Measurements from ENCODE around the gene TAGLN3. TPM values are rescaled to one million over a fixed set of nuclear protein-coding genes. Genes with fewer than 3 reads are reported as not detected.
A peak's percentile ranks its signal among the peaks of the same experiment; 100 is the strongest.

The TAGLN3 gene
- total RNA-seq, 1 donor from 2014 or later: 3.7 TPM

DNA sequence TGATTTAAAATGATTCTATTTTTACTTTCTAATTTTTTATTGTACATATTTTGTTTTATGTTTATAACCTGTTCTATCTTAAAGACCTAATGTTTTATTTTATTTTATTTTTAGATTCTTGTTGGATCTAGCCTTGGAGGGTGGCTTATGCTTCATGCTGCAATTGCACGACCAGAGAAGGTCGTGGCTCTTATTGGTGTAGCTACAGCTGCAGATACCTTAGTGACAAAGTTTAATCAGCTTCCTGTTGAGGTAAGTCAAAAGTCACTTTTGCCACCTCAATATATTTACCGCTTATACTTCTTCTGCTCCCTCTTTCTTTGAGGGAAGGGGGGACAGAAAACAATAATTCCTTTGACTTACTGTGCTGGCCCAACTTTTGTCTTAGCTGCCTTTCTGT lies 11.9 kb upstream of the TAGLN3 start:
- TF ChIP-seq, protein P1, sequence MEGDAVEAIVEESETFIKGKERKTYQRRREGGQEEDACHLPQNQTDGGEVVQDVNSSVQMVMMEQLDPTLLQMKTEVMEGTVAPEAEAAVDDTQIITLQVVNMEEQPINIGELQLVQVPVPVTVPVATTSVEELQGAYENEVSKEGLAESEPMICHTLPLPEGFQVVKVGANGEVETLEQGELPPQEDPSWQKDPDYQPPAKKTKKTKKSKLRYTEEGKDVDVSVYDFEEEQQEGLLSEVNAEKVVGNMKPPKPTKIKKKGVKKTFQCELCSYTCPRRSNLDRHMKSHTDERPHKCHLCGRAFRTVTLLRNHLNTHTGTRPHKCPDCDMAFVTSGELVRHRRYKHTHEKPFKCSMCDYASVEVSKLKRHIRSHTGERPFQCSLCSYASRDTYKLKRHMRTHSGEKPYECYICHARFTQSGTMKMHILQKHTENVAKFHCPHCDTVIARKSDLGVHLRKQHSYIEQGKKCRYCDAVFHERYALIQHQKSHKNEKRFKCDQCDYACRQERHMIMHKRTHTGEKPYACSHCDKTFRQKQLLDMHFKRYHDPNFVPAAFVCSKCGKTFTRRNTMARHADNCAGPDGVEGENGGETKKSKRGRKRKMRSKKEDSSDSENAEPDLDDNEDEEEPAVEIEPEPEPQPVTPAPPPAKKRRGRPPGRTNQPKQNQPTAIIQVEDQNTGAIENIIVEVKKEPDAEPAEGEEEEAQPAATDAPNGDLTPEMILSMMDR (IDR thresholded peaks at IDR 0.05; ENCODE audit: insufficient read depth, low read length, poor library complexity, severe bottlenecking): no peak
- H3K27me3 ChIP-seq (ENCODE audit: control insufficient read depth, insufficient read depth, low read length): no peaks in the 10 kb centered on the region
- no peak for DNase-seq (ENCODE audit: low read depth)
- peaks cover 3% of the 10 kb centered on the region for H3K36me3 ChIP-seq (ENCODE audit: control insufficient read depth, insufficient read depth, low read length)
- H3K4me3 ChIP-seq (ENCODE audit: low read depth, low read length): no peak overlapping the region

DNA sequence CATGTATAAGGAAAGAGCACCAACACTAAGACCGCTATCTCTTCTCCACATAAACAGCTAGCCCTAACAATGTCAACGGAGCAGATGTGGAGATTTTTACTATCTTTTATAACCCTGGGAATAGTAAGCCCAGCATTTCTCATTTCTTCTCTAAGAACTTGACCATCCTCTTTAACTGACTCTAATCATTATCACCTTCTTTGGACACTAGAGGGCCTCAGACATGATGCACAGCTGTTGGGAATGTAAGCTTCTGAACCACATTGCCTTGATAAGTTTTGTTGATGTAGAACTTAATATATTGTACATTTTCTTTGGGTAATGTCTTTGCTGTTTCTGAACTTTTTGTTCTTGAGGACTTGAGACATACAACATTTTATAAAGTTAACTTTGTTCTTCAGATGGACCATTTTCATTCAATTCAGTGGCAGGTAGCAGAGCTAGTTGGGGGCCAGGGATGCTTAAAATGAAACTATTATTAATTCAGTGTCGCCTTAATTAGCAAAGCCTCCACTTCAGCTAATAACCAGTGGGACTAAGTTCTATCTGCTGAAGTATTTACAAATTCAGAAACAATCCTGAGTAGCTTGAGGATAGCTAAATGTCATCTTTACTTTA lies 9.6 kb upstream of the TAGLN3 start:
- Histone ChIP-seq H3K27me3 (ENCODE audit: control insufficient read depth, insufficient read depth, low read length) (no peaks in the 10 kb centered on the region), H3K36me3 (ENCODE audit: control insufficient read depth, insufficient read depth, low read length) (peaks cover 3% of the 10 kb centered on the region), H3K4me3 (ENCODE audit: low read depth, low read length) (no peak overlapping the region)
- no peak for DNase-seq (ENCODE audit: low read depth)
- TF ChIP-seq, protein P1 (IDR thresholded peaks at IDR 0.05; ENCODE audit: insufficient read depth, low read length, poor library complexity, severe bottlenecking): peak; percentile 74

DNA sequence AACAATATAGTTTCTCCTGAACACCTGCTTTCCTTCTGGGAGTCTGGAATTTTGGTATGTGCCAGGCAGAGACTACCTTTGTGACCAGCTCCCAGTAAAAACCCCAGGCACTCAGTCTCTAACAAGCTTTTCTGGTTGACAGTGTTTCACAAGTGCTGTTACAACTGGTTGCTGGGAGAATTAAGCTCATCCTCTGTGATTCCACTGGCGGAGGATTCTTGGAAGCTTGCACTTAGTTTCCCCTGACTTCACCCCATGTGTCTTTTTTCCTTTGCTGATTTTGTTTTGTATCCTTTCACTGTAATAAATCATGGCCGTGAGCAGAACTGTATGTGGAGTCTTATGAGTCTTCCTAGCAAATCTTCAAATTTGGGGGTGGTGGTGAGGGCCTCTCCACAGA lies 5.7 kb upstream of the TAGLN3 start:
- H3K36me3 ChIP-seq (ENCODE audit: control insufficient read depth, insufficient read depth, low read length): peaks cover 1% of the 10 kb centered on the region
- TF ChIP-seq, protein P1 (IDR thresholded peaks at IDR 0.05; ENCODE audit: insufficient read depth, low read length, poor library complexity, severe bottlenecking): no peak

DNA sequence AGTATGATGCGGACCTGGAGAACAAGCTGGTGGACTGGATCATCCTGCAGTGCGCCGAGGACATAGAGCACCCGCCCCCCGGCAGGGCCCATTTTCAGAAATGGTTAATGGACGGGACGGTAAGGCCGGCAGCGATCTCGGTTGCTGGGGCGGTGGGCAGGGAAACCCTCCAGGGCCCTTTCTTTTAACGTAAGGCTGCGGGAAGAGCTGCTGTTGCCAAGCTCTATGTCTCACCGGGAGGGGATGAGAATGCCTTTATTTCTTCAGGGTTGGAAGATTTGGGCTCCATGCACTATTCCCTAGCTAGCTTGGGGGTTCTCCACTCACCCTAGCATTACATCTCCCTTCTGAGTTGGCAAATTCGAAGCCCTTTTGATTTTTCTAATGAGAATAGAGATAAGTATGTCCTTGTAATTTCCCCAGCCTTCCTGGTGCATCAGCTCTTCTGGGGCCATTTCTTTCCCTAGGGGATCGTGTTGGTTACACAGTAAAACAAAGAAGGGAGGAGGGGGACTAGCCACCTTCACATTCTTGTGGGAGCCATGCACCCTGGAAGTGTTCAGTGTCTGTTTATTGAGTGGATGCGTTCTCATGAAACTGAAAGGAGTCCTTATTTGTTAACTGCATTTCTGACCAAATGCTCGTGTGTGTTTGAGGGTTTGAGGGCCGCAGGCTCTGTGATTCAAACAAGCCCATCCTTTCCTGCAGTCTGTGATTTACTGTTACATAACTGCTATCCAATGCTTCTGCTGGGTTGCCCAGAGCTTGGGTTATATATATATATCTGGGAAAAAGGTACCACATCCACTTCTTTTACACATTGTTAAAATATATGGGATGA lies 982 bp downstream of the TAGLN3 start:
- TF ChIP-seq, protein P1 (IDR thresholded peaks at IDR 0.05; ENCODE audit: insufficient read depth, low read length, poor library complexity, severe bottlenecking): no peak
- DNase-seq (ENCODE audit: low read depth): no peak
- no peaks in the 10 kb centered on the region for H3K27me3 ChIP-seq (ENCODE audit: control insufficient read depth, insufficient read depth, low read length)
- H3K4me3 ChIP-seq (ENCODE audit: low read depth, low read length): peak overlapping the region; percentile 52
- H3K36me3 ChIP-seq (ENCODE audit: control insufficient read depth, insufficient read depth, low read length): no peaks in the 10 kb centered on the region

More for the DNA sequence above, 5.7 kb upstream of the TAGLN3 start:
- Histone ChIP-seq H3K4me3 (ENCODE audit: low read depth, low read length) (no peak overlapping the region), H3K27me3 (ENCODE audit: control insufficient read depth, insufficient read depth, low read length) (no peaks in the 10 kb centered on the region)
- DNase-seq (ENCODE audit: low read depth): no peak

DNA sequence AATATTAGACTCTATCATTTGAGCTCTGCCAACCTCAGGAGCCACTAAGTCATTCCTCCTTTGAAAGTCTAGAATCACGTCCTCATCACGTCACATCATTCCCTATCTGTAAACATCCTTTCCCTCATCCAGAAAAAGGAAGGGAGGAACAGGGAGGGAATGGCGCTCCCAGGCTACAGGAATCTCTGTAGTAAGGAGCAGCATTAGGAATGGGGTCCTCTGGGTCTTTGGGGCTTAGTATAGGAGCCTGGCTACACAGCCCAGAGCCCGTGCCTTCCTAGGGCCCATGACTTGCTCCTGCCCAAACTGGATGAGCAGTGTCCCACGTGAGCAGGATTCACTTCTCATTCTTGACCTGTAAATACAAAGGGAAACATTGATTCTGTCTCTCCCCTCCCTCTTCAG lies 1.6 kb downstream of the TAGLN3 start:
- H3K4me3 ChIP-seq (ENCODE audit: low read depth, low read length): peak overlapping the region; percentile 52
- H3K36me3 ChIP-seq (ENCODE audit: control insufficient read depth, insufficient read depth, low read length): no peaks in the 10 kb centered on the region
- H3K27me3 ChIP-seq (ENCODE audit: control insufficient read depth, insufficient read depth, low read length): no peaks in the 10 kb centered on the region
- DNase-seq (ENCODE audit: low read depth): no peak
- TF ChIP-seq, protein P1 (IDR thresholded peaks at IDR 0.05; ENCODE audit: insufficient read depth, low read length, poor library complexity, severe bottlenecking): no peak
